SU-DHL-6 (cell line): ENCODE measurements around the gene ATF7.
"Not testable (repeated sequence)": the region's sequence is repeated elsewhere in the genome, so short reads cannot be mapped to it uniquely, and the experiment has no call there.

Experiments used
- H2AFZ ChIP-seq: fragments of 200-600 bp; sonication (generic); 2 replicates; pipeline ENCODE4 v1.6.1; 2014; ENCODE audit warnings: low read depth, mild to moderate bottlenecking, moderate library complexity, mixed read lengths, antibody characterized with exemption, low read length; ENCODE audit not compliant: severe bottlenecking
- H3F3A ChIP-seq: fragments of 200-600 bp; shearing (Covaris generic); 2 replicates; pipeline ENCODE4 v1.6.0; 2016; ENCODE audit warnings: antibody characterized with exemption, mild to moderate bottlenecking; ENCODE audit not compliant: insufficient read depth
- H3K27ac ChIP-seq: fragments of 200-600 bp; sonication (generic); 2 replicates; pipeline ENCODE4 v1.5.1; 2016; ENCODE audit warnings: low read depth, mild to moderate bottlenecking, low read length, moderate library complexity, mixed read lengths
- H3K27me3 ChIP-seq: fragments of 200-600 bp; sonication (generic), shearing (Covaris generic); 2 replicates; pipeline ENCODE4 v1.6.0; 2014; ENCODE audit warnings: mild to moderate bottlenecking, low read length
- H3K36me3 ChIP-seq: fragments of 200-600 bp; sonication (generic); 2 replicates; pipeline ENCODE4 v1.6.1; 2014; ENCODE audit warnings: mild to moderate bottlenecking, low read length, mixed read lengths
- H3K4me2 ChIP-seq: fragments of 300-600, 200-600 bp; shearing (Covaris generic), sonication (generic); 2 replicates; pipeline ENCODE4 v1.6.0; 2014; ENCODE audit warnings: low read length, low read depth, mild to moderate bottlenecking; ENCODE audit not compliant: poor library complexity, severe bottlenecking
- H3K4me3 ChIP-seq: fragments of 200-600 bp; sonication (generic); 2 replicates; pipeline ENCODE4 v1.5.1; 2014; ENCODE audit warnings: antibody characterized with exemption, low read length, mild to moderate bottlenecking, mixed read lengths; ENCODE audit not compliant: insufficient read depth, poor library complexity, severe bottlenecking
- H3K79me2 ChIP-seq: fragments of 200-600 bp; sonication (generic); 2 replicates; pipeline ENCODE4 v1.6.1; 2014; ENCODE audit warnings: mild to moderate bottlenecking, low read length, moderate library complexity; ENCODE audit not compliant: insufficient read depth
- H3K9ac ChIP-seq: fragments of 200-600 bp; sonication (generic); 2 replicates; pipeline ENCODE4 v1.7.0; 2014; ENCODE audit warnings: mild to moderate bottlenecking, low read length
- H3K9me2 ChIP-seq: fragments of 200-600 bp; sonication (generic); replicated peaks from 2 replicates; pipeline ENCODE4 v1.6.1; 2014; ENCODE audit warnings: low read length; ENCODE audit not compliant: insufficient read depth
- H3K9me3 ChIP-seq: fragments of 200-600 bp; sonication (generic); 2 replicates; pipeline ENCODE4 v1.6.1; 2014; ENCODE audit warnings: low read length, mixed read lengths; ENCODE audit not compliant: insufficient read depth
- H4K20me1 ChIP-seq: fragments of 200-600 bp; sonication (generic); 2 replicates; pipeline ENCODE4 v1.6.1; 2014; ENCODE audit warnings: low read depth, mild to moderate bottlenecking, antibody characterized with exemption, low read length, moderate library complexity, mixed read lengths
- CTCF ChIP-seq: fragments of 200-600 bp; sonication (generic); IDR thresholded peaks from one replicate; pipeline ENCODE4 v1.5.1; 2017; ENCODE audit warnings: antibody characterized with exemption, mild to moderate bottlenecking, low read length, moderate library complexity; ENCODE audit not compliant: insufficient read depth, poor library complexity, severe bottlenecking
- EZH2phosphoT487 ChIP-seq: fragments of 200-600 bp; sonication (generic), shearing (Covaris generic); conservative IDR thresholded peaks from 2 replicates; pipeline ENCODE4 v1.6.1; 2018; ENCODE audit warnings: mild to moderate bottlenecking, antibody characterized with exemption, low read length, moderate library complexity, mixed read lengths

Gene ATF7

DNA sequence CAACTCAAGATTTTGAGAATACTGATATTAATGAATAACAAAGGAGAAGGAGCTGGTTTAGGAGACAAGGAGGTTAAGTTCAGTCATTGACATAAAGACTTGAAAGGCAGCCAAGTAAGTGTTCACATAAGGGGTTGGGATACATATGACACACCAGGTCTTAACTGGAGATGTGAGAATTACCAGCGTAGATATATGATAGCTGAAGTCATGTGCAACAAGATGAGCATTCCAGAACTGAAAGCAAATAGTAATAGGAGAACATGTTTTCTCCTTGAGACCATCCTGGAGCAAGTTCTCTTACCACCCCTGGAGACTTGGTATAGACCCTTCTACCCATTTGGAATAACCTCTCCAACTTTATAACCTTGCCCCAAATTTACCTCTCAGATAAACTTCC lies 75.6 kb downstream of the ATF7 start:
- no peaks in the 10 kb centered on the region for H3K27me3 ChIP-seq
- no peak overlapping the region for H3K9ac ChIP-seq
- no peaks in the 10 kb centered on the region for H3K9me3 ChIP-seq
- no peak overlapping the region for H2AFZ ChIP-seq
- H4K20me1 ChIP-seq = no peaks in the 10 kb centered on the region
- no peaks in the 10 kb centered on the region for H3K79me2 ChIP-seq
- H3K9me2 ChIP-seq = no peaks in the 10 kb centered on the region
- no peak for TF ChIP-seq EZH2phosphoT487
- no peak for TF ChIP-seq CTCF
- H3K4me3 ChIP-seq = no peak overlapping the region
- H3K36me3 ChIP-seq = no peaks in the 10 kb centered on the region
- H3F3A ChIP-seq = no peaks in the 10 kb centered on the region
- no peak overlapping the region for H3K4me2 ChIP-seq
- H3K27ac ChIP-seq = no peak overlapping the region

DNA sequence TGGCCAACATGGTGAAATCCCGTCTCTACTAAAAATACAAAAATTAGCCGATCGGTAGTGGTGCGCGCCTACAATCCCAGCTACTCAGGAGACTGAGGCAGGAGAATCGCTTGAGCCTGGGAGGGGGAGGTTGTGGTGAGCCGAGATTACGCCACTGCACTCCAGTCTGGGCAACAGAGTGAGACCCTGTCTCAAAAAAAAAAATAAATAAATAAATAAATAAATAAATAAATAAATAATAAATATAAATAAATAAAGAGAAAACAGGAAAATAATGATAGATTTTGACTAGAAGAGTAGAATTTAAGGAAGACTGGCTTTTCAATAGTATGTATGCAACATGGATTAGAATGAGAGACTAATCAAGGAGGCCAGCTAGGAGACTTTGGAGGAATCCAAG lies 76.1 kb downstream of the ATF7 start:
- H3K9me3 ChIP-seq, H3K79me2 ChIP-seq, H3K27me3 ChIP-seq, H3K36me3 ChIP-seq, H4K20me1 ChIP-seq, H3K4me3 ChIP-seq, H2AFZ ChIP-seq, H3F3A ChIP-seq, H3K9me2 ChIP-seq, H3K9ac ChIP-seq, H3K4me2 ChIP-seq, H3K27ac ChIP-seq: not testable (repeated sequence)

GRCh38 chr12:53548354-53548753 lies 77.8 kb downstream of the ATF7 start:
- not testable (repeated sequence) for H3K36me3 ChIP-seq, H3K9me3 ChIP-seq, H4K20me1 ChIP-seq, H3K9ac ChIP-seq, H3K4me2 ChIP-seq, H3K9me2 ChIP-seq, H3K27ac ChIP-seq, H3K27me3 ChIP-seq, H3F3A ChIP-seq, H3K79me2 ChIP-seq, H2AFZ ChIP-seq, H3K4me3 ChIP-seq

DNA sequence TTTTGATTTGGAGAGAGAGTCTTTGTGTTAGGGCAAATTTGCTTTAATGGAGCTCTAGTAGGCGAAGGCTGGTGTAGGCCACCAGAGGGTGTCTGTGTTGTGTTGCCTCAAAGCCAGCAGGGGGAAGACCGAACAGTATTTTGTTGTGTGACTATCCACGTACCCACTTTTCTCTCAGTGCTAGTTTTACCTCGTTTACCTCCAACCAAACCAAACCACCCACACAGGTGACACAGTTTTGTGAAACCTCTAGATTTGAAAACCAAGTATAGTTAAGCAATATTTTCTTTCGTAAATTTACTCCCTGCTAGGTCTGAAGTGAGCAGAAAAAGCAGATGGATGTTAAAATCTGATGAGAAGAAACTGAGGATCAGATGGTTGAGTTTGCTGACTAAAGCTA lies 82.6 kb downstream of the ATF7 start:
- H2AFZ ChIP-seq = peak overlapping the region; percentile 4
- no peaks in the 10 kb centered on the region for H3K9me2 ChIP-seq
- H3K27me3 ChIP-seq = no peaks in the 10 kb centered on the region
- H3K79me2 ChIP-seq = no peaks in the 10 kb centered on the region
- no peaks in the 10 kb centered on the region for H4K20me1 ChIP-seq
- no peaks in the 10 kb centered on the region for H3K9me3 ChIP-seq
- H3K36me3 ChIP-seq = peaks cover 4% of the 10 kb centered on the region; the same call in 1 of the 2 replicates
- H3K4me2 ChIP-seq = no peak overlapping the region
- H3K9ac ChIP-seq = no peak overlapping the region
- TF ChIP-seq EZH2phosphoT487 (no peak), CTCF (peak; percentile 66)
- 0 out of 2 replicates have a peak, but pooled peaks cover 4% of the 10 kb centered on the region for H3F3A ChIP-seq
- no peak overlapping the region for H3K4me3 ChIP-seq
- H3K27ac ChIP-seq = no peak overlapping the region
